Stromal cell of bone marrow (primary cell): Measurements from ENCODE around the gene KLF11.

Experiments
- DNase-seq: peaks from one replicate; pipeline ENCODE4 v3.0.0-alpha.2; 2012; ENCODE audit warnings: low read depth

Gene KLF11

DNA sequence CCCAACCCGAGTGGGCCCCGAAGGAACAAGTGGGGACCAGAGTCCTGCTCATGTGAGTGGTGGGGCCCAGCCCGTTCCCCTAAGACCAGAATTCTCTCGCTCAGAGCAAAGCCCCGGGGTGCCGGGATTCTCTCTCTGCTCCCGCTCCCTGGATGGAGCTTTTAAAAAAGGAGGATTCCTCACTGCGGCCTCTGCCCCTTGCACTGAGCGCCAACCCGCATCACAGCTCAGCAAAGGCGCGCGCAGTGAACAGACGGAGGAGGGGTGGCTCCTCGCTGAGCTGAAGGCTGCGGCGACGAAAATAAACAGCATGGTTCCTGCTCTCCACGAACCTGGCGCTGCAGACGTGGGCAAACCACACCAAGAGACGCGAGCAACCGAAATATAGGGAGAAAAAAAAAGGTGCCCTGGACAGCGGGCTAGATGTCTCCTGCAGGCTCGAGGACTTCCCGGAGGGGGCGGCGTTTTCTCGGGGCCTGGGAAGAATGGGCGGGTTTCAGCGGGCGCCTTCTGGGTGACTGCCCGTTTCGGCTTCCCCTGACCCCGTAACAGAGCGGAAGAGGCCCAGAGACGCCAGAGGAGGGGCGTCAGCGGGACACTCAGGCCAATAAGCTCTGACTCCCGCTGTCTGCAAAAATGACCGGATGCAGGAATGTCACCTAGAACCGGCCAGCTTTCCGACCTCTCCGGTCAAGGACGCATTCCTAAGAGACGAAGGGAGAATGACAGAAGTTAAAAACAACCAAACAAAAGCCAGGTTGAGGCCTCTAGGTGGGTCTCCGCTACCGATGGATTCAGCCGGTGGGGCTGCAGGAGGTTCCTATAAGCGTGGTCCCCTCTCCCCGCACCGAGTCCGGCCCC, 819 bp upstream of the KLF11 start:
- peak; percentile 21 for DNase-seq

DNA sequence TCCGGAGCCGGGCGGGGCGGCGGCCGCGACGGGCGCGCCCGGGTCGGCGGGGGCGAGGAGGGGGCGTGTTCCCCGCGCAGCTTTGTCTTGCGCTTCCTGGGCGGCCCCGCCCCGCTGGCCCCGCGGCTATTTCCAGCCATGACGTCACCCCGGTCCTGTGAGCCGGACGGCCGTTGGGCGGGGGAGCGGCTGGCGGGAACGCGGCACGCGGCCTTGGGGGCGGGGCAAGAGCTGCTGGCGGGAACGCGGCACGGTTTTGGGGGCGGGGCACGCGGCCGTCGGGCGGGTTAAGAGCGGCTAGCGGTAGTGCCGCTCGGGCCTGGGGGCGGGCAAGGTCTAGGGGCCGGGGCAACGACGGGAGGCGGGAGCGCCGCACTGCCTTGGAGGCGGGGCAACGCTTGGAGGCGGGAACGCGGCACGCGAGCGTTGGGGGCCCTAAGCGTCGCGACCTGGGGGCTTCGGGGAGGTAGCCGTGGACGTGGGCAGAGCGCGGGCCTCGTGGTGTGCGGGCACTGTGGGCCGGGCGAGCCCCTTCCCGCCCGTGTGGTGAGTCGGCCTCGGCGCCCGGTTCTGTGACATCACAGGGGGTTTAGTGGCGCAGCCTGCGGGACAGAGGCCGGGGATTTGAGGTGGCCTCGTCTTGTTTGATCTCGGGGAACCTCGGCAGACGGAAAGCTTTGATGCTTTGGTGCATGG, 704 bp downstream of the KLF11 start:
- DNase-seq: peak; percentile 80

DNA sequence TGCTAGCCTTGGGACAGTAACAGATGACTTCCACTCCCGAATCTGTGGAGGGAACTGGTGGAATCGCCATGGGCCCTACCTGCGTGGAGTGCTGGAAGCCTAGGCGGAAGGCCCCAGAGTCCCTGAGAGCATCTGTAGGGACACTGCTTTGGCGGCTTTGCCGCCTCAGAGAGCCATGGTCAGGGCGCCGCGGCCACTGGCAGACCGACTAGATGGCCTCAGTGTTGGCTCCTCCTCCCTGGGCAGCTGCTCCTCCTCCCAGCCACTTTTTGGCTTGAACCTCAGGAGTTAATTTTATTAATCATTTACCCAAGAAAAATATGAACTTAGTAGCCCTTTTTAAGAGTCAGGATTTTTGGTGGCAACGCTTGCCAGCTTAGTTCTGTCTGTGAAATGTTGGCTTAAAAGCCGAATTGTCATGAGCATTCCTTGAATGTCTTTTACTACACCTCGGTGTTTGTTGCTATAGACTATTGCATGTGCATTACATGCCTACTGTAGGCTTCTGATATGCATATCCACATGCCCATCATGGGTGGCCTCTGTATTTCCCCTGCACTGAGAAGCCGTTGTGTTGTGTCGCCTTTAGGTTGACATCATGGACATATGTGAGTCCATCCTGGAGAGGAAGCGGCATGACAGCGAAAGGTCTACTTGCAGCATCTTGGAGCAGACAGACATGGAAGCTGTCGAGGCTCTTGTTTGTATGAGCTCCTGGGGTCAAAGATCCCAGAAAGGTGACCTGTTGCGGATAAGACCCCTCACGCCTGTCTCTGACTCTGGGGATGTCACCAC, 2.4 kb downstream of the KLF11 start:
- DNase-seq: no peak

DNA sequence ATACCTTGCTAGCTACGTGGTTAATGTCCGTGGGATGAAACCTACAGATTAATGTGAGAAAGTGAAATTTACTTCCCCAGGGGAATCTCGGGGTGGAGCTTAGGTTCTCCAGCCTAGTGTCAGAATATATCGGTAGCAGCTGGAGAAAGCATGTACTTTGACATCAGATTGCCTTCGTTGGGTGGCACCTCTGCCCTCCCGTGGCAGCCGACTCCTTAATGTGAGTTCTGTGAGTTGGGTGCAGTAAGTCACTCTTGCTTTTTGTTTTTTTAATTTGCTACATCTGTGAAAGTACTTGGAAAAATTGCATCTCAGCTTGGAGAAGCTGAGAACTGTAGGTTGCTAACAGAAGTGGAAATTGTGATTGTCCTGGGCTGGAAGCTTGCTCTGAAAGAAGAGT, 3.6 kb downstream of the KLF11 start:
- no peak for DNase-seq

DNA sequence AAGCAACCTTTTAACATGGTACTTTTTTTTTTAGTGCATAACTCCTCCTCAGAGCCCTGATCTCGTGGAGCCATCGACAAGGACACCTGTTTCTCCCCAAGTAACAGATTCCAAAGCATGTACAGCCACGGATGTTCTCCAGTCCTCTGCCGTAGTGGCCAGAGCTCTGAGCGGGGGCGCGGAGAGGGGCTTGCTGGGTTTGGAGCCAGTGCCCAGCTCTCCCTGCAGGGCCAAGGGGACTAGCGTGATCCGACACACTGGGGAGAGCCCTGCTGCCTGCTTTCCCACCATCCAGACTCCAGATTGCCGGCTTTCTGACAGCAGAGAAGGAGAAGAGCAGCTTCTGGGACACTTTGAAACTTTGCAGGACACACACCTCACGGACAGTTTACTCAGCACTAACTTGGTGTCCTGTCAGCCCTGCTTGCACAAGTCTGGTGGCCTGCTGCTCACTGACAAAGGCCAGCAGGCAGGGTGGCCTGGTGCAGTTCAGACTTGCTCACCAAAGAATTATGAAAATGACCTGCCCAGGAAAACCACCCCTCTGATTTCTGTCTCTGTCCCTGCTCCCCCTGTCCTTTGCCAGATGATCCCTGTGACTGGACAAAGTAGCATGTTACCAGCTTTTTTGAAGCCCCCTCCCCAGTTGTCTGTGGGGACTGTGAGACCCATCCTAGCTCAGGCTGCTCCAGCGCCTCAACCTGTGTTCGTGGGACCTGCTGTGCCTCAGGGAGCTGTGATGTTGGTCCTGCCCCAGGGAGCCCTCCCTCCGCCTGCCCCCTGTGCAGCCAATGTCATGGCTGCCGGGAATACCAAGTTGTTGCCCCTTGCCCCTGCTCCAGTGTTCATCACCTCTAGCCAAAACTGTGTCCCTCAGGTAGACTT, 4.5 kb downstream of the KLF11 start:
- no peak for DNase-seq

DNA sequence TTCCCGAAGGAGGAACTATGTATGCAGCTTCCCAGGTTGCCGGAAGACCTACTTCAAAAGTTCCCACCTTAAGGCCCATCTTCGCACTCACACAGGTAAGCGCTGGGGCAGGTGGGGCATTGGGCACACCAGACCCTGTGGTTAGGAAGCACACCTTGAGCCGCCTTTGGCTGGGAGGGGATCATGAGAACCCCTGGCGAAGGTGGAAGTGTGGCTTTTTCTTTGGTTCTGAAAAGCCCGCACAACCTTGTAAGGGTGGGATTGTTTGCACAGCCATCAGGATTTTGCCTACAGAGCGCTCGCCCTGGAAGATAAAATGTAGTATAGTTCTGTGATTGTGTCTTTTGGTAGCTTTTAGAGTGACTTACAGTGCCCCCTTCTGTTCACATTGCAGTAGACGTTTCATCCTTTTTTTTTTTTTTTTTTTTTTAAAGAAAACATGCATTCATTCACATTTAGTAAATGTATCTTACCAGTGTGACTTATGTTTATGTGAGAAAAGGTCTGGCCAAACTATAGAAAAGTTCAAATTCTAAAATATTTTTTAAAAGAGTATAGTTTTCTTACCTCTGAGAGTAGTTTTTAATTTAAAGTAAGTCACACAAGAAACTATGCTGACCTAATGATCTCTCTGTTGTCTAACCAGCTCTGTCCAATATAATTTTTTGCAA, 5.3 kb downstream of the KLF11 start:
- peak; percentile 36 for DNase-seq

DNA sequence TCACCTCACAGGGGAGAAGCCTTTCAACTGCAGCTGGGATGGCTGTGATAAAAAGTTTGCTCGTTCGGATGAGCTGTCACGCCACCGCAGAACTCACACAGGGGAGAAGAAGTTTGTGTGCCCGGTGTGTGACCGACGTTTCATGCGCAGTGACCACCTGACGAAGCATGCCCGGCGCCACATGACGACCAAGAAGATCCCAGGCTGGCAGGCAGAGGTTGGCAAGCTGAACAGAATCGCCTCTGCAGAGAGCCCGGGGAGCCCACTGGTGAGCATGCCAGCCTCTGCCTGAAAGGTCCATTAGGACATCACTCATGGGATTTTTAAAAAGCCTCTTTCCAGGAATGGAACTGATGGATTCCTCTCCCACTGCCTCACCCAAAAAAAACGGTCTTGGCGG, 8.9 kb downstream of the KLF11 start:
- DNase-seq: no peak

DNA sequence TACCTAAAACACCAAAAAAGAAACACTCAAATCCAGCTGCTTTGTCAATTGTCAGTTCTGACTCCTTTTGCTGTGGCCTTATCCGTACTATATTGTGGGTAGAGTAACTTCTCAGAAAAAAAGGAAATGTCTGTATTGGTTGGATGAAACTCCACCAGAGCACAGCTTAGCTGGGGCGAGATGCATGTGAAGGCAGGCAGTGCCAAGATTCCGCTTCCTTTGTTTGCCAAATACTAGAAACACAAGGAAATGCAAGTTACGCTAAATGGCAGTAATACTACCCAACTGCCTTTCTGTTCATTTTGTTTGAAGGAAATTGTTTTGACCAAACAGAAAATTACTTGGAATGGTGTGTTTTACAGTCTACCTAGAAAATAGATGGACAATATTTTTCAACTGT, 10.0 kb downstream of the KLF11 start:
- DNase-seq: no peak

DNA sequence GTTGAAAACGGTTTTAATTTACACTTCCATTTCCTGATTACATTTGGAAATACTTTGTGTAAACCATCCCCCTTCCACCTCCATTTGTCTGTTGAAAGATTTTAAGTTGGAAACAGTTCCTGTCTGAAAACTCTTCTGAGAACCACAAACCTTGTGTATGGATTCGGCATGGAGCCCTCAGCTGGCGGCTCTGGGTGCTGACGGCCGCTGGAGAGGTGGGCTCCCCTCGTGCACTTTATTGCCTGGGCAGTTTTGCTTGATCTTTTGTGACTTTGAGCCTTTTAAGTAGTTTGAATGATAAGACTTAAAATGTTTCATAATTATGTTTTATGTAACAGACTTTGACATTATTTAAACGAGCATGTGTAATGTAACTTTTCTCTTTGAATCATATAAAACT, 11.1 kb downstream of the KLF11 start:
- no peak for DNase-seq

DNA sequence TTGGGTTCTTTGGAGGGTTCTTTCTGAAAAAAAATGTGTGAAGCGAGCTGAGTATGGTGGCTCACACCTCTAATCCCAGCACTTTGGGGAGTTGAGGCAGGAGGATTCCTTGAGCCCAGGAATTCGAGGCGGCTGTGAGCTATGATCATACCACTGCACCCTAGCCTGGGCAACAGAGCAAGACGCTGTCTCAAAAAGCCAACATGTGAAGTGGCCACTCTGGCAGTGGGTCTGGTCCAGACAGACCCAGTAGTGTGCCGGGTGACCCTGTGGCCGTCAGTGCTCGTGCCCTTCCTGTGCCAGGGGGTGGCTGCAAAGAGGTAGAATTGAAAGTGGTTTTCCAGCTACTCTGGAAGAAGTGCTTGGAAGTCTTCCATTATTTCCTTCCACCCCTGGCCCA, 11.6 kb downstream of the KLF11 start:
- no peak for DNase-seq

DNA sequence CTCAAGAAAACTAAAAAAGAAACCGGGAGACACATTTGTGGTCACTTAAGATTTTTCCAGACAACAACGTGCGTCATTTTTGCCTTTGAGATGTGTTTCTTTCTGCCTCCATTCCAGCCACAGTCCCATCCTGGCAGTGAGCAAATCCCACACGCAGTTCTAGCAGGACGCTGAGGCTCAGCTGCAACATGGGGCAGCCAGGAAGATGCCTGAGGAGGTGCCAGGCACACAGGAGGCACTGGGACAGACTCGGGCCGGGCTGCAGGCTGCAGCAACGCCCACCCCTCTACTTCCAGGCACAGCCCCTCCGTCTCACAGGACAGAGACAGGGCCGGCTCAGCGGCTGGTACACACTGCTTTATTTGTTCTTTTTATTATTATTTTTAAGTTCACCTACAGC, 13.1 kb downstream of the KLF11 start:
- no peak for DNase-seq

DNA sequence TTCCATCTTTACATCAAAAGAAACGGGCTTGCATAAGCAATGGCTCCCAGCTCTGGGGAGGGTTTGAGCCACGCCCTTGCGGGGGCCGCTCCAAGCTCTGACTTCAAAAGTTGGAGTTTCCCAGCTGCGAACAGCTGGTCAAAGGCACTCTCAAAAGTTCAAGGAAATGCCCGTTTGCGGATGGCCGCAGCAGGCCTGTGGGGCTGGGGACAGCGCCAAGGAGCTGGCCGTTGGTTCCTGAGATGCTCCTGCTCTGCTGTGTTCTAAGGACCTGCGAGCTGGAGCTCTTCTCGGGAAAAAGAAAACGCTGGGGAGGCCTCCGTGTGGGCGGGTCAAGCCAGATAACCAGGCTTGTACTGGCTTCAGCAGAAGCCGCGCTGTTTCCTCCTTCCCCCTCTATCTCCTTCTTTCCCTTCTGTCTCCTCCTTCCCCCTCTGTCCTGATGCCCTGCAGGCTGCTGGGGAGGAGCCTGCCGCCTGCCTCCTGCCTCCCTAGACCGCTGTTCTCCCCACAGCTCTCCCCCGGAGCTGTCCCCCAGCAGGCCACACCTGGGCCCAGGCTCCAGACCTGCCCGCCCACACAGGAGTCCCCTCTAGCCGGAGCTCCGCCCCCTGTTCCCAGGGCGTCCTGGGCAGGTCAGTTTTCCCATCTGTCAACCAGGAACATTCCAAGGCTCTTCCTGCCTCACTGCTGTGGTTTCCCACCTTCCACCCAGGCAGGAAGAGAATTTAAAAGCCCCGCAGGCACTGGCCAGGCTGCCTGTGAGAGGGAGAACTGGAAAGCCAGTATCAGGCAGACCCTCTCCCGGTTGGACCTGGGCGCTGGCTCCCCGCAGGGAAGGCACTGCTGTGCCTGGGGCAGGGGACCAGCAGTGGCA, 14.1 kb downstream of the KLF11 start:
- DNase-seq: peak; percentile 50

DNA sequence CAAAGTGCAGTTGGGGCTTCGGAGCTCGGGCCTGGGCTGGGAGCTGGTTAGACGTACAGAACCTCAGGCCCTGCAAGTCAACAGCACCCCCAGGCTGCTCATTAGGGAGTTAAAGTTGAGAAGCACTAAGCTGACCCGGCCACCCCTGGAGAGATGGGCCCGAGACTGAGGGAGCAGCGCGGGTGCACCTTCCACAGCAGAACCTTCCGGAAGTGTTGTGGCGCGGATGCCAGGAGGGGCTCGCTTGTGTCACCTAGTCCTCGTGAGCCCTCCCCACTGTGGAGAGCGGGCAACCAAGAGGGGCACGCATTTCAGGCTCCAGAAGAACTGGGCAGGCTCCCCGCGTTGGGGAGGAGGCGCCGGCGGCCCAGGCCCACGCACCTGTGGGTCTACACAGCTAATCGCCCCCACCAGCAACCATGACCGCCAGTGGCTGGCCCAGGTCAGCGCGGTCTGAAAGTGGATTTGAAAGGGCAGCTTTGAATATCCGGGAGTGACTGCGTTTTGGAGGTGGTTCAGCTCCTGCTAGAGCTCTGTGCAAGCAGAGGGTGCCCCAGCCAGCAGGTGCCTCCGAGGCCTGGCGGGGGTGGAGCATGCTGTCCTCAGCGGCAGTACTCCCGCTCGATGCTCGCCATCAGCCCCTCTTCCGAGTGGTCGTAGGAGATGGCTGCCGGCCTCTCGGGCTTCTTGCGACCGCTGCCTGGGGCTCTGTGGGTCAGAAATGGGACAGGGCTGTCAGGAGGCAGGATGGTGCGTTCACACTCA, 15.1 kb downstream of the KLF11 start:
- DNase-seq: no peak

DNA sequence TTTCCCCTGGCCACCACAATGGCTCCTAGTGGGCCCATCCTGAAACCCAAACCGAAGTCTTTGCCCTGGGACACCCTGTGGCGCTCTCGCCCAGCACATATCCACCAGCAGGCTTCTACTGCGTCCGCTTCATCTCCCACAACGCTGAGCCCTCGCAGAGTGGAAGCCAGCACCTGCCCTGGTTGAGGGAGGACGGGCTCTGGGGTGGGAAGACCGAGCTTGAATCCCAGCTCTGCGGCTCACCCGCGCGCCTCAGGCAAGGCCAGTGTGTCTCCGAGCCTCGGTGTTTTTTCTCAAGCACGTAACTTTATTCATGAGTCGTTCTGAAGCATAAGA, 15.6 kb downstream of the KLF11 start:
- no peak for DNase-seq

DNA sequence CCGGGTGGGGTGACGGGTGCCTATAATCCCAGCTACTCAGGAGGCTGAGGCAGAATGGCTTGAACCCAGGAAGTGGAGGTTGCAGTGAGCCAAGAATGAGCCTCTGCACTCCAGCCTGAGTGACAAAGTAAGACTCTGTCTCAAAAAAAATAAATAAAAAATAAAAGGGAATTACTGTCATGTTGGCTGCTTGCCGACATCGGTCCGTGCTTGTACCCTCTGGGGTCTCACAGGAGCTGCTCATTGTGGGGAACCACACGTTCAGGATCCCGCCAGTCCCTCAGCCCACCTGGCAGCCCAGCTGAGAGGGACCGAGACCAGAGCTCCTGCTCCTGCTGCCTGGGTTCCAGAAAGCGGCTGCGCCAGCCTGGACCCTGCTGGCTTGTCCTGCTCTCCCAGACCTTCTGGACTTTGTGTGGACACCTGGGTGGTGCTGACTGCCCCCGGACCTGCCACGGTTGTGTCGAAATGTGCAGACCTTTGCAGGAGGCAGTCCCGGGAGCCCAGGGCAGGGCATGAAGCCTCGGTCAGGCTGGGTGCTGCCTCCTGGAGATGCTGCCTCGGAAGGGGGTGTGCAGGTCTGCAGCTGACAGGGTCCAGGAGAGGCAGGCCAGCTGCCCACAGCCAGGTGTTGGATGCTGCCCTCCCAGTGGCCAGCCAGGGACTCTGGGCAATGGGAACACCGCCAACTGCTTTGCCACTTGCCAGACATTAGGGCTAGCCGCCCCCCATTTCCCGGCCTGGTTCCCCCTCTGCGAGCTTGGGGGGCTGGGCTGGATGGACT, 16.4 kb downstream of the KLF11 start:
- DNase-seq: no peak

DNA sequence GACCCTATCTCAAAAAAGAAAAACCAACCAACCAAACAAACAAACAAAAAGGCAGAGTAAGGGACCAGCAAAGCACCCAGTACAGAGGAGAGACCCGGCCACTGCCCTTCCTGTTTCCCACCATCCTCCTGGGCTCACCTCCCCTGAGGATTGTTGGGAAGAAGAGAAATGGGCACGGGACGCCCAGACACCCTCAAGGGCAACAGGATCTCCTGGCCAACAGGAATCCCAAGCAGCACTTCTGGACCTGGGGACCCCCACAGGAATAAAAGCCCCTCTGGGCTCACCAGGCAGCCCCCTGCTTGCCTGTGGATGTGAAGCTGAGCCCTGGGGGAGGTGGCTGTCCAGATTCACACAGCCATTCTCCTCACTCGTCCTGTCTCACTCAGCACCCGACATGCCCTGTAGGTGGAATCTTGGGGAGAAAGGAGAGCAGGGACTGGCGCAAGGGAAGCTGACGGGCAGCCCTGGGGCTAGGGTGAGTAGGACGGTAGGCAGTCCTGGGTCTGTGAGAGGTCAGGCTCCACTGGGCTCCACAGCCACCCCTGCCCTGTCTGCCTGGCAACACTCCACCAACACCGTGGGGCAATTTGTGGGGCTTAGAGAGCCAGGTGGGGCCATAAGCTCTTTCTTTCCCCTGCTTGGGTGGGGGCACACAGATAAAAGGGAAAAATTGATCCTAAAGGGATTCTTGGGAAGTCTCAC, 18.0 kb downstream of the KLF11 start:
- no peak for DNase-seq

DNA sequence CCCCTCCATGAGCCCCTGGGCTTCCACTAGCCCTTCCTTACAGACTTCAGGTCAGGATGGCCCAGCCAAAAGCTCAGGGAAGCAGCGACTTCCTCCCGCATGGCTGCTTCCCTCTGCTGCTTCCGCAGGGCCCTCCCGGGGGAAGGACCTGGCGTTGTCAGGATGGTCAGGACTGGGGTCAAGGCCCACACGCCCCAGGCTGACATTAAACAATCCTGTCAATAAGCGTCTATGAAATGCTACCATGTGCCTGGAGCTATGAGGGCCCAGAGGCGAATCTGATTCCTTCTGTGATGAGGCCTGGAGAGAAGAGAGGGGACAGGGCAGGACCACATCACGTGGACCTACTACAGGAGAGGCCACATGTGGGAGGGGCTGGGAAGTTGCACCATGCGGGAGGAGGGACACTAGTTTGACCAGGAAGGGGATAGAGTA, 19.6 kb downstream of the KLF11 start:
- DNase-seq: no peak

DNA sequence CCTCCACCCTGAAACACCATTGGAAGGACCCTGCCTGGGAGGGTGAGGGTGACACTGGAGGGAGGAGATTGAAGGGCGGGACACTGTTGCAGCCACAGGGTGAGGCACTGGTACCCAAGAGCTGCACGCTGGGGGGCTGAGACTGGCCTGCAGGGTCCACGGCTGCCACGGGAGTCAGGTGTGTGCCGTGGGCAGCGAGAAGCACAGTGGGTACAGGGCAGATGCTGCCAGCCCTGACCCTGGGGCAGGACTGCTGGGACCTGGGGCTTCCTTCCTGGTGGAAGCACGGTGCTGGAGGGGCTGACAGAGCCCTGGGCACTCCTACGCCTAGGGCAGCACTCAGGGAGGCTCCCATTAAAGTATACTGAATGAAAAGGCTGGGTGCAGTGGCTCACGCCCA, 20.2 kb downstream of the KLF11 start:
- no peak for DNase-seq
